ENCODE data around the gene KLHL17.

KLHL17 gene

DNA sequence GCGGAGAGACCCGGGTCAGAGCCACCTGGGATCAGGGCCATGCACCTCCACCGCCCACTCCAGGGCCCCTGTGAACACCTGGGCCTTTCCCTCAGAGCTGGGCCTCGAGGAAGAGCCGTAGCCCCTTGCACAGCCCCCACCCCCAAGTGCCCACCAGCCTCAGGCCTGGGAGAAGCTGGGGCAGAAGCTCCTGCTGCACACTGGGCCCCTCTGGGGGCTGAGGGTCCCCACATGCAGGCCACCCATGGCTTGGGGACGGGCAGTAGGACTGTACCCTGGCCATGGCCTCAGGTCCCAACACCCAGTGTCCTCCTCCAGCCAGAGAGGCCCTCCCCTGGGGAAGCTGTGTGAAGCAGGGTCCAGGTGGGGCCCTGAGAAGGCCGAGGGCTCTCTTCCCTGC lies 7.8 kb upstream of the KLHL17 start:
- no peak for DNase-seq

DNA sequence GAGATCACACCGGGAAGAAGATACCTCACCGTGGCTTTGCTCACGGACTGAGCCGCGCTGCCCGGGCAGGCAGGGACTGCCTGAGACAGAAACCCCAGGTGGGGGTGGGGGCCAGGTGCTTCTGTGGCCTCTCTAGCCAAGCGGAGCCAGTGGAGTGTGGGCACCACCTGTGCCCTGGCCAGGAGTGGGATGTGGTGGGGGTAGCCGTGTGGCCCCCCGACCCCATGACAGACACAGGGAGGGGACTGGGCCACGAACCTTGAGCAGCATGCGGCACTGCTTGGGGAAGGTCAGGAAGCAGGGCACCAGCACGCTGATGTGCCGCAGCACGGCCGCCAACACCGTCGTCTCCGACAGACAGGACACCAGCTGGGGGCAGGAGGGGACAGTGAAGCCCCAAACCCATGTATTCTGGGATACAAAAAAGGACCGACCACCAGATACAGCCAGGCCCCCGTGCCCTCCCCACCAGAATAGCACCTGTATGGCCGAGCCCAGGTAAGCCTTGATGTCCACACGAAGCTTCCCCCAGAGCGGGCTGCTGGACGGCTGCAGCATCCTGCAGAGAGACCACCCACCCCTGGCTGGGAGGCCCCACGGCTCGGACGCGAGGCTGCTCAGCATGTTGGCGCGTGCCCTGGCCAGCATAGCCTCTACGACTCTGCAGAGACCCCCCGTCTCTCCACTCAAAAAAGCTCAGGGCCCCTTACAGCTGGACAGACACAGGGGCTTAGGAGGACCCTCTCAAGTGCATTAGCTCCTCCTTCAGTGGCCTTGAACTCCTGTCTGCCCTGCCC lies 6.7 kb upstream of the KLHL17 start:
- DNase-seq, result no peak

- no peak for DNase-seq
Observed at GRCh38 chr1:954927-955326, 5.5 kb upstream of the KLHL17 start.

DNA sequence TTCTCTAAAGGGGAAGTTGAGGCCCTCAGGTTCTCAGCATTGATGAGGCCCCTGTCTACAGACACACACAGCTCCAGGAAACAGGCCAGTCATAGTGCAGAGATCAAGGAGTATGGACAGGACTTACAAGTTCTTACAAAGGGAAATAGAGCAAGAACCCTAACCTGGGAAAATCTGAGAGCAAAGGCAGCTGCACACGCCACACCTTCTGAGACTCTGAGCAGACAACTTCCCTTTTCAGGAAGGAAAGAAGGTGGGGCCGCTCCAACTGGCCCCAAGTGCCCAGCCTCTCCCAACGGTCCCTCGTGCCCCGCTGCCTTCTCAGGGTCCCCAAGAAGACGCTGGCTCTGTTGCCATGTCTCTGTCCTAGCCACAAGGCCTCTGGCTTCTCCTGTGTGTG lies 4.9 kb upstream of the KLHL17 start:
- DNase-seq, result no peak

DNA sequence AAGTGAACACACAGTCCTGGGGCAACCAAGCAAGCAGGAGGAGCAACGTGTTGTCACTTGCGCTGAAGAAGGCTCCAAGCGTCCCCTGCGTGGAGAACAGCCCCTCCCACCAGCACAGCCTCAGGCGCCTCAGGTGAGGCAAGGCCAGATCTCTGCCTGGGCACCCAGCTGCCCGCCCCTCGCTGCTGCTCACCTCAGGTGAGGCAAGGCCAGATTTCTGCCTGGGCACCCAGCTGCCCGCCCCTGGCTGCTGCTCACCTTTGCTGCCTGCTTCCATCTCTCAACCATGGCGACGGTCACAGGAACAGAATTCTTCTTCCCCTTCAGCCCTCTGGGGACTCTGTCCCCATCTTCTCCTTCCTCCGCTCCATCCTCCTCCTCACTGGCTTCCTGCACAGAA lies 3.7 kb upstream of the KLHL17 start:
- DNase-seq, result no peak

GRCh38 chr1:958823-959730 lies 1.3 kb upstream of the KLHL17 start, which contains the start of gene NOC2L:
TSS of gene NOC2L (minus strand) at chr1:959256. CDS start at chr1:959240, 16 bp downstream.
- DNase-seq, result peak; percentile 81 to 96 (median 93)

DNA sequence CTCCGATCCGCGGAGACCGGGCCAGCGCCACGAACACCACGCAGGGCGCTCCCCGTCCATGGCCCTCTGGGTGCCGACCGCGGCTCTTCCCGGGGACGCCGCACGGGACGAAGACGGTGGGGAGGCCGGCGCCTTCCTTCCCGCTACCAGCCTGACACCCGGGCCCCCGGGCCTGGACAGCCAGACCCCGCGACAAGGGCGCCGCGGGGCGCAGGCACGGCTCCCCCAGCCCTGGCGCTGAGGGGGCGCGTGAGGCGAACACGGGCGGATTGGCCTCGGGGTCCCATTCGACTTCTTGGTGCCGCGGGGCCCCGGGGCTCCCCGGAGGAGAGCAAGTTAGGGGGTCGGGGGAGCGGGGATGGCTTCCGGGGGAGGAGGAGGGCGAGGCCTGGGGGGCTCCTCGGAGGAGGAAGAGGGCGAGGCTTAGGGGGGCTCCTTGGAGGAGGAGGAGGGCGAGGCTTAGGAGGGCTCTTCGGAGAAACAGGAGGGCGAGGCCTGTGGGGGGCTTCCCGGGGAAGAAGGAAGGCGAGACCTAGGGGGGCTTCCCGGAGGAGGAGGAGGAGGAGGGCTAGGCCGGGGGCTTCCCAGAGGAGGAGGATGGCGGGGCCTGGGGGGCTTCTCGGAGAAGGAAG lies 537 bp upstream of the KLHL17 start:
- no peak for DNase-seq

- no peak for DNase-seq
Observed at GRCh38 chr1:961132-961669, 817 bp downstream of the KLHL17 start.

DNA sequence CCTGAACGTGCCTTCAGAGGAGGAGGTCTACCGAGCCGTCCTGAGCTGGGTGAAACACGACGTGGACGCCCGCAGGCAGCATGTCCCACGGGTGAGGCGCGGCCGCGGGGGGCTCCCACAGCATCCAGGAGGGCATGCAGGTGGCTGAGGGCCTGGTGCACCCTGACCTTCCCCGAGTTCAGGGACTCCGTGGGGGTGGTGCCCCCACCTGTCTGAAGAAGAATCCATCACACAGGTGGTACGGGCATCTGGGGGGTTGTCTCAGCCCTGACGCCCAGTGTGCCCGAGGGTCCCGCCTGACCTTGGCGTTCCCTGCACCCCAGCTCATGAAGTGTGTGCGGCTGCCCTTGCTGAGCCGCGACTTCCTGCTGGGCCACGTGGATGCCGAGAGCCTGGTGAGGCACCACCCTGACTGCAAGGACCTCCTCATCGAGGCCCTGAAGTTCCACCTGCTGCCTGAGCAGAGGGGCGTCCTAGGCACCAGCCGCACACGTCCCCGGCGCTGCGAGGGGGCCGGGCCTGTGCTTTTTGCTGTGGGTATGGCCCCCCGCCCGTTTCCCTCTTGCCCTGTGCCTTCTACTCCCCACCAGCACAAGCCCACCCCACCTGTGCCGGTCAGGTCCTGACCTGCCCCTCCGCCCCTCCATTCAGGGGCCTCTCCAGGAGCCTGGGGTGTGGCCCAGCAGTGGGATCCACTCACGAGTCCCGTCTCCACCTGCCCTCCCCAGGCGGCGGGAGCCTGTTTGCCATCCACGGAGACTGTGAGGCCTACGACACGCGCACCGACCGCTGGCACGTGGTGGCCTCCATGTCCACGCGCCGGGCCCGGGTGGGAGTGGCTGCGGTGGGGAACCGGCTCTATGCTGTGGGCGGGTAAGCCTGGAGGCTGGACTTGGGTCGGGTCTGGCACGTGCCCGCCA lies 2.3 kb downstream of the KLHL17 start:
- no peak for DNase-seq

DNA sequence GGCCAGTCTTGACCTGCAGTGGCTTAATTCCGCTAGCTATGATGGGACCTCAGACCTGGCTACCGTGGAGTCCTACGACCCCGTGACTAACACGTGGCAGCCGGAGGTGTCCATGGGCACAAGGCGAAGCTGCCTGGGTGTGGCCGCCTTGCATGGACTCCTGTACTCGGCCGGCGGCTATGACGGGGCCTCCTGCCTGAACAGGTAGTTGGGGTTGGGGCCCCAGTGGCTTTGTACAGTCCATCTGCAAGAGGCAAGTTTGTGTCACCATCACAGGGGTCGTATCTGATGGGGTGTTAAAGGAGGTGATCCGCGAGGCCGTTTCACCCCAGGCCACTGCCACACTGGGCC lies 2.9 kb downstream of the KLHL17 start:
- no peak for DNase-seq

- no peak for DNase-seq
Observed at GRCh38 chr1:963746-964525, 3.6 kb downstream of the KLHL17 start.

GRCh38 chr1:964691-965525 lies 4.5 kb downstream of the KLHL17 start:
- DNase-seq, result no peak

DNA sequence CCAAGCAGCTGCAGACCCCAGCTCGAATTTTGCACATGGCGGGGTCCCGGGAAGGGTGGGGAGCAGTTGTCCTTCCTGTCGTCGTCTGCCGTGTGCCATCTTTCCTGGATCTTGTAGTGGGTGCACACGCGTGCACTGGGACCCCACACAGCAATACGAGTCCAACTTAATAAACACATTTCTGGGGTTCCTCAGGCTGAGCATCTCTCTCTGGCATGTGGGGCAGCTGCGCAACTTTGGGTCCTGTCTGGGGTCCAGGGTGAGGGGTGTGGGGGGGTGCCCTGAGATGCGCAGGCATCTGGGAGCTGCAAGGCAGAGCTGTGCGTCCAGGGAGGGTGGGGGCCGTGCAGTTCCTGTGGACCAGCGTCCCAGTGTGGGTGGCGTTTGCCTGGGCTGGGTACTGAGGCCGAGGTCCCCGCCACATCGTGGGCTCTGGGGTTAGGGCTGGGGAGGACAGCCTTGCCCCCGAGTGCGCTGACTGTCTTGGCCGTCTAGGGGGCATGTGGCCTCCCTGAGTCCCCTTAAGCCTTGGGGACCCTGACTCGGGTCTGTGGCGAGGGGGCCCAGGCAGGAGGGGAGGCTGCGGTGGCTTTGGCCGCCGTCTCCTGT lies 5.2 kb downstream of the KLHL17 start:
- no peak for DNase-seq

- no peak for DNase-seq
Observed at GRCh38 chr1:966135-966703, 5.8 kb downstream of the KLHL17 start, which contains the start of gene PLEKHN1. TSS of gene PLEKHN1 (plus strand) at chr1:966482. CDS start at chr1:966532, 50 bp downstream.

- DNase-seq, result peak; percentile 49 to 82 (median 62)
Observed at GRCh38 chr1:966704-967300, 6.4 kb downstream of the KLHL17 start.

- DNase-seq, result no peak
Observed at GRCh38 chr1:967466-968343, 7.3 kb downstream of the KLHL17 start.

DNA sequence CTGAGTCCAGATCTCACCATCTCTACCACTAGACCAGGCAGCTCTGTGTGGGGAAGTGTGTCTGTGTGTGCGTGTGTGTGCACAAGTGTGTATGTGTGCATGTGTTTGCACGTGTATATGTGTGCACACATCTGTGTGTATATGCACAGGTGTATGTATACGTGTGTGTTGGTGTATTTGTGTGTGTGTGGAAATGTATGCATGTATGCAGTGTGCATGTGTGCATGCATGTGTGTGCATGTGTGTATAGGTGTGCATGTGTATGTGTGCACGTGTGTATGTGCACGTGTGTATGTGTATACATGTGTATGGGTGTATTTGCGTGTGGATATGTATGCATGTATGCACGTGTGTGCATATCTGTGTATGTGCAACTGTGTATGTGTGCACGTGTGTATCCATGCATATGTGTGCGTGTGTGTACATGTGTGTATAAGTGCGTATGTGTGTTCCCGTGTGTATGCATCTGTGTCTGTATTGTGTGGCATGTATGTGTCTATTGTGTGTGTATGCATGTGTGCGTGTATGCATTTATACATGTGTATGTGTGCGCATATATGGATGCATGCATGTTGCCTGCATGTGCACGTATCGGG lies 9.0 kb downstream of the KLHL17 start:
- no peak for DNase-seq

Data from T-helper 2 cell (primary cell).